ENCODE data around the gene F3. TPM values are rescaled to one million over a fixed set of nuclear protein-coding genes. Genes with fewer than 3 reads are reported as not detected.
A peak's percentile ranks its signal among the peaks of the same experiment; 100 is the strongest.

F3 gene
- total RNA-seq, 1 experiment from 2014 or later: 58.5 TPM

- TF ChIP-seq ELF1 (IDR thresholded peaks at IDR 0.05; ENCODE audit: borderline replicate concordance, low read depth): no peak
- no peak for TF ChIP-seq EGR1 (IDR thresholded peaks at IDR 0.05; ENCODE audit: low read depth)
- TF ChIP-seq EZH2 (IDR thresholded peaks at IDR 0.05): no peak
- TF ChIP-seq ZBTB33 (IDR thresholded peaks at IDR 0.05; ENCODE audit: extremely low read depth, insufficient replicate concordance, low read length): no peak
- TF ChIP-seq YY1 (IDR thresholded peaks at IDR 0.05; ENCODE audit: extremely low read depth, insufficient replicate concordance, low read depth, low read length): no peak
- TF ChIP-seq EZH2phosphoT487 (IDR thresholded peaks at IDR 0.05; ENCODE audit: borderline replicate concordance): no peak
These were observed 39.0 kb upstream of the F3 start (continued) for GRCh38 chr1:94580367-94581115.

GRCh38 chr1:94579876-94580294 lies 38.3 kb upstream of the F3 start:
- Histone ChIP-seq H3K9ac (ENCODE audit: low read length) (peak overlapping the region; percentile 49), H3K27me3 (ENCODE audit: insufficient read depth, low read length) (no peaks in the 10 kb centered on the region), H3K4me3 (replicated peaks in 1 of 2; ENCODE audit: low read depth in 1 of 2, low read length in 2 of 2) (peak overlapping the region in 1 of 2 experiments; percentile 9; a peak in 1 of 4 replicates), H3K4me2 (ENCODE audit: low read length) (peak overlapping the region; percentile 69), H2AFZ (ENCODE audit: low read depth, low read length, poor library complexity, severe bottlenecking) (peak overlapping the region; percentile 88), H3K9me2 (ENCODE audit: insufficient read depth) (no peaks in the 10 kb centered on the region), H3K4me1 (ENCODE audit: control insufficient read depth in 1 of 2, insufficient read depth in 2 of 2, low read length in 2 of 2) (peaks cover 15 to 35% of the 10 kb centered on the region in 2 experiments), H3K79me2 (ENCODE audit: insufficient read depth, low read length) (no peaks in the 10 kb centered on the region), H4K20me1 (ENCODE audit: insufficient read depth) (no peaks in the 10 kb centered on the region), H3K36me3 (ENCODE audit: control insufficient read depth in 1 of 2, insufficient read depth in 2 of 2, low read length in 2 of 2) (no peaks in the 10 kb centered on the region), H3K27ac (ENCODE audit: low read depth, low read length) (peak overlapping the region; percentile 68), H3K9me3 (ENCODE audit: control insufficient read depth in 1 of 2, insufficient read depth in 1 of 2, low read depth in 1 of 2, low read length in 2 of 2) (peaks cover 0 to 5% of the 10 kb centered on the region in 2 experiments; a peak in 1 of 4 replicates)
- CTCF ChIA-PET: no interaction called here
- DNase-seq (ENCODE audit: low read depth, low spot score) (peak; percentile 60), ATAC-seq (peak; percentile 88)
- POLR2A ChIA-PET: interaction anchor here (1.6 kb wide), 1 partner anchor 19 kb away, joined by 4 read pairs; no protein-coding TSS in a partner anchor
- intact Hi-C loops (cut with micrococcal nuclease): no loop called here
- BruUV-seq (replicated peaks): no TSS peak
- RAD21 ChIA-PET (ENCODE audit: low non-redundant PET in 1 of 2, low total read pairs in 2 of 2, uncharacterized antibody in 2 of 2, unreplicated experiment in 2 of 2): no interaction called here
- TF ChIP-seq CTCF (IDR thresholded peaks at IDR 0.05 in 2 of 3, conservative IDR thresholded peaks at IDR 0.05 in 1 of 3; ENCODE audit: borderline replicate concordance in 1 of 3, insufficient read depth in 1 of 3, low read depth in 2 of 3, low read length in 2 of 3) (0 out of 6 replicates have a peak, but pooled peaks of 1 of the 3 experiments have one; percentile 7), REST (IDR thresholded peaks at IDR 0.05; ENCODE audit: low read depth) (no peak), POLR2A (IDR thresholded peaks at IDR 0.05; ENCODE audit: borderline replicate concordance, extremely low read depth, insufficient read depth, insufficient read length) (peak; percentile 37), JUND (IDR thresholded peaks at IDR 0.05) (peak; percentile 61; the same call in 1 of the 2 replicates), ZBTB33 (IDR thresholded peaks at IDR 0.05; ENCODE audit: extremely low read depth, insufficient replicate concordance, low read length) (no peak), SP1 (IDR thresholded peaks at IDR 0.05; ENCODE audit: low read depth) (peak; percentile 47; the same call in 1 of the 2 replicates), EGR1 (IDR thresholded peaks at IDR 0.05; ENCODE audit: low read depth) (no peak), SRF (IDR thresholded peaks at IDR 0.05; ENCODE audit: low read depth) (no peak), FOSL1 (IDR thresholded peaks at IDR 0.05; ENCODE audit: low read depth) (peak; percentile 69)

All from HCT116 (cell line).